RPMI7951 (cell line): ENCODE data around the gene DGCR6L. TPM values are rescaled to one million over a fixed set of nuclear protein-coding genes. Genes with fewer than 3 reads are reported as not detected.
A peak's percentile ranks its signal among the peaks of the same experiment; 100 is the strongest.
"Not testable (repeated sequence)": the region's sequence is repeated elsewhere in the genome, so short reads cannot be mapped to it uniquely, and the experiment has no call there.

Experiments
- DNase-seq: peaks from one replicate; pipeline ENCODE4 v3.0.0-alpha.2; 2012; ENCODE audit warnings: low read depth
- total RNA-seq: library from RNA; depleted of rRNA; stranded (reverse); fragments of >200 nt; shearing (Covaris generic); gene quantifications from 2 replicates; pipeline ENCODE4 v1.2.3, GENCODE V29; 2014; rRNA removed

The DGCR6L gene
- 39.7 and 41.8 TPM in 2 replicates for total RNA-seq

DNA sequence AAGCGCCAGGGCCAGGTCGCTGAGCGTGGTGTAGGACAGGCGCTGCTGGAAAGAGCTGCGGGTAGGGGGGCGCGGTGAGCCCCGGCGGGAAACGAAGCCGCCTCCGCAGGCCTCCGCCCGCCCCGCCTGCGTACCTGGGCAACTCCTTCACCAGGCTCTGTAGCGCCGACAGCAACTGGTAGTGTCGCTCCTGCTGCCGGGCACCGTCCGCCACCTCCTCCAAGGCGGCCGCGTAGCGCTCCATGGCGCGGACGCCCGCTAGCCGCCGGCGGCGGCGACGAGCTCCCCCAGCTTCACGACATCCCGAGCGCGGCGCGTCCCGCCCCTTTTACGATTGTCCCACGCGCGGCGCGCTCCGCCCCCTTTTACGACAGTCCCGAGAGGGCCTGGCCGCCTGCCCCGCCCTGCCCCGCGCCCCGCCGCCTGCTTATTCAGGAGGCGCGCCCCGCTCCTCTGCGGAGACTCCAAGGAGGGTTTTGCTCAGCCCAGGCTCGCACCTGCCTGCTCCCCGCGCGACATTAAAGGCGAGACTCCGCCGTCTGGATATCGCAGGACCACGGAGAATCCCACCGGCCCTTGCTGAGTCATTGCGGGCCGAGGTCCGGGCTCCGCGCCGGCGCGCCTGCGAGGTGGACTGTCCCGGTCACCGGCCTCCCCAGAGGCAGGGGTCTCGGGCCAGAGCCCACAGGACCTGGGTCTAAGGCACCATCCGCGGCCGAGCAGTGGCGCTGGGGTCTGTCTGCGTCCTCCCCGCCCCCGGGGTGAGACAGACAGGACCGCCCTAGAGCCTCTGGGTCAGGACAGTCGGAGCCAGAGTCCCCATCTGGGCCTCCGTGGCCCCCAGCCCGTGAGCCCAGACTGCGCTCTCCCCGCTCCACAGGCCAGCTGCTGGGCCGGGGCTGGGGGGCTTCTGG lies at the start of gene DGCR6L:
TSS of gene DGCR6L (minus strand) at position 316 of the 914 bp plus-strand sequence. CDS start at position 244, 72 bp downstream.
- DNase-seq, result peak; percentile 94

DNA sequence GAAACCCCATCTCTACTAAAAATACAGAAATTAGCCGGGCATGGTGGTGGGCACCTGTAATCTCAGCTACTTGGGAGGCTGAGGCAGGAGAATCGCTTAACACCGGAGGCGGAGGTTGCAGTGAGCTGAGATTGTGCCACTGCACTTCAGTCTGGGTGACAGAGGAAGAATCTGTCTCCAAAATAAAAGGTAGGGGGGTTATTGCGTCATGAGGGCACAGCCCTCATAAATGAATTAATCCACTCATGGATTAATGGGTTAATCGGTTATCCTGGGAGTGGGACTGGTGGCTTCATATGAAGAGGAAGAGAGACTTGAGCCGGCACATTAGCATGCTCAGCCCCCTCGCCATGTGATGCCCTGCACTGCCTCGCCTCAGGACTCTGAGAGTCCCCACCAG lies 49.0 kb upstream of the DGCR6L start:
- not testable (repeated sequence) for DNase-seq

DNA sequence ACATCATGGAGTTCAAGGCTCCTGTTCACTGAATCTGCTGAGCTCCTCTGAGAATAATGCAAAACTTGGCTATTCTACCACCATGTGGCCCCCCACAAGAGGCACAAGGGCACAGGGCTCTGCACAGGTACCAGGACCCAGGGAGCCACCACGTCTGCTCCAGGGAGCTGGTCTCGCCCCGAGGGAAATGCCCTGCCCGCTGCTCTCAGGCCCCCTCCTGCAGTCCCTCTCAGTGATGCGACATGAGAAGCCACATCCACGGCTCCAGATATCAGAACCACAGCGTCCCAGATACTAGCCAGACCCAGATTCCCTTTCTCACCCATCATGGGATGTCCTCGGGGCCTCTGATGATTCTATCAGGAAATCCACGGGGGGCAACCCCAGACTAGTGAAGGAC lies 47.0 kb upstream of the DGCR6L start:
- not testable (repeated sequence) for DNase-seq

DNA sequence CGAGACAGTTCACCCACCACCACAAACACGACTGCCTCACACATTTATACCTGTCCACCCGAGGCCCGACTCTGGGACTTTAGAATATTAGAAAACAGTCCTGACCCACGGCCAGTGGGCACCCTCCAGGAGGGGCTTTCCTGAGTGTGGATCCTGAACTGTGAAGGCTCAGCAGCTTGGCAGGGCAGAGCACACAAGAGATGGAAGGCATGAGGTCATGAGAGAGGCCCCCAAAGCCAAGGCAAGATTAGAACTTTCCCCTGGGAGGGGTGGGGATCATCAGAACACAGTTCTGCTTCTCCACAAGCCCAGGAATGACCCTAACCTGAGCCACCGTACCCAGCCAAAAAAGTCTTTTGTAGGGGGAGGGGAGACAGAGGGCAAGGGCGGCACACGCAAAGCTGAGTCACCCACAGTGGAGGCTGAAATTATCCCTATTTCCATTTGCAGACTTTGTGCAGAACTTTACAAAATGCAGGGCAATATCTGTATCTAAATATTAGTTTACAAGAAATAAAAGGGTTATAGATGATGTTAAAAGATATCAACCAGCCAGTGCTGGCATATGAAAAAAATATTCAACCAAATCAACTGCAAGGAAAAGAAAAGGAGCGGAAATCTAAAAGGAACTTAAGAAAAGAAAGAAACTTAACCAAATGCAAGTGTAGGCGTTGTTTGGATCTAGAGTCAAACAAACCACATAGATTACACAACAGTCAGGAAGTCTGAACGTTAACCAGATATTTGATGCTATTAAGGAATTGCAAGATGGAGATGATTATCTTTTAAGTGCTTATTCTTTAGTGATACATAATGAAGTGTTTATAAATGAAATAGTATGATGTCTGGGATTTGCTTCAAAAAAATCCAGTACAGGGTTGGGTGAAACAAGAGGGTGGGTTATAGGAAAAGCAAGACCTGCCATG lies 44.7 kb upstream of the DGCR6L start:
- DNase-seq, result peak; percentile 49

DNA sequence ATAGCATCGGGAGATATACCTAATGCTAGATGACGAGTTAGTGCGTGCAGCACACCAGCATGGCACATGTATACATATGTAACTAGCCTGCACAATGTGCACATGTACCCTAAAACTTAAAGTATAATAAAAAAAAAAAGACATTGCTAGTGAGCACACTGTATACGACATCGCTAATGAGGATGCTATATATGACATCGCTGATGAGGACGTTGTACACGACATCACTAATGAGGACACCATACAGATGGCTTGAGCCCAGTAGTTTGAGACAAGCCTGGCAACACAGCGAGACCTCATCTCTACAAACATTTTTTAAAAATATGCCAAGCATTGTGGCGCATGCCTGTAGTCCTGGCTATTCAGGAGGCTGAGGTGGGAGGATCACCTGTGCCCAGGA lies 42.5 kb upstream of the DGCR6L start:
- not testable (repeated sequence) for DNase-seq

DNA sequence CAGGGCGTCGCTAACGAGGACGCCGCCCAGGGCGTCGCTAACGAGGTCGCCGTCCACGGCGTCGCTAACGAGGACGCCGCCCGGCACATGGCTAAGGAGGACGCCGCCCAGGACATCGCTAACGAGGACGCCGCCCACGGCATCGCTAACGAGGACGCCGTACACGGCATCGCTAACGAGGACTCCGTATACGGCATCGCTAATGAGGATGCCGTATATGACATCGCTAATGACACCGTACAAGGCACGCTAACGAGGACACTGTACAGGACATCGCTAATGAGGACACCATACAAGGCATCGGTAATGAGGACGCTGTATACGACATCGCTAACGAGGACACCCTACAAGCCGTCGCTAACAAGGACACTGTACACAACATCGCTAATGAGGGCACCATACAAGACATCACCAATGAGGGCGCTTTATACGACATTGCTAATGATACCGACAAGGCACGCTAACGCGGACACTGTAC lies 41.9 kb upstream of the DGCR6L start:
- not testable (repeated sequence) for DNase-seq

DNA sequence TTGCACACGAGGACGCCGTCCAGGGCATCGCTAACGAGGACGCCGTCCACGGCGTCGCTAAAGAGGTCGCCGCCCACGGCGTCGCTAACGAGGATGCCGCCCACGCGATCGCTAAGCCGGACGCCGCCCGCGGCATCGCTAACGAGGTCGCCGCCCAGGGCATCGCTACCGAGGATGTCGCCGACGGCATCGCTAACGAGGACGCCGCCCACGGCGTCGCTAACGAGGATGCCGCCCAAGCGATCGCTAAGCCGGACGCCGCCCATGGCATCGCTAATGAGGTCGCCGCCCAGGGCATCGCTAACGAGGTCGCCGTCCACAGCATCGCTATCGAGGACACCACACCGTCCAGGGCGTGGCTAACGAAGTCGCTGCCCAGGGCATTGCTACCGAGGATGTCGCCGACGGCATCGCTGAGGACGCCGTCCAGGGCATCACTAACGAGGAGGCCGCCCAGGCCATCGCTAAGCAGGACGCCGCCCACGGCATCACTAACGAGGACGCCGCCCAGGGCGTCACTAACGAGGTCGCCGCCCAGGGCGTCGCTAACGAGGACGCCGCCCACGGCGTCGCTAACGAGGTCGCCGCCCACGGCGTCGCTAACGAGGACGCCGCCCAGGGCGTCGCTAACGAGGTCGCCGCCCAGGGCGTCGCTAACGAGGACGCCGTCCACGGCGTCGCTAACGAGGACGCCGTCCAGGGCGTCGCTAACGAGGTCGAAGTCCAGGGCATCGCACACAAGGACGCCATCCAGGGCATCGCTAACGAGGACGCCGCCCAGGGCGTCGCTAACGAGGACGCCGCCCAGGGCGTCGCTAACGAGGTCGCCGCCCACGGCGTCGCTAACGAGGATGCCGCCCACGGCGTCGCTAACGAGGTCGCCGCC lies 41.2 kb upstream of the DGCR6L start:
- DNase-seq, result not testable (repeated sequence)

DNA sequence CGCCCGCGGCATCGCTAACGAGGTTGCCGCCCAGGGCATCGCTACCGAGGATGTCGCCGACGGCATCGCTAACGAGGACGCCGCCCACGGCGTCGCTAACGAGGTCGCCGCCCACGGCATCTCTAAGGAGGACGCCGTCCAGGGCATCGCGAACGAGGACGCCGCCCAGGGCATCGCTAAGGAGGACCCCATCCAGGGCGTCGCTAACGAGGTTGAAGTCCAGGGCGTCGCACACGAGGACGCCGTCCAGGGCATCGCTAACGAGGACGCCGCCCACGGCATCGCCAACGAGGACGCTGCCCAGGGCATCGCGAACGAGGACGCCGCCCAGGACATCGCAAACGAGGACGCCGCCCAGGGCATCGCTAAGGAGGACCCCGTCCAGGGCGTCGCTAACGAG lies 40.4 kb upstream of the DGCR6L start:
- DNase-seq, result not testable (repeated sequence)

DNA sequence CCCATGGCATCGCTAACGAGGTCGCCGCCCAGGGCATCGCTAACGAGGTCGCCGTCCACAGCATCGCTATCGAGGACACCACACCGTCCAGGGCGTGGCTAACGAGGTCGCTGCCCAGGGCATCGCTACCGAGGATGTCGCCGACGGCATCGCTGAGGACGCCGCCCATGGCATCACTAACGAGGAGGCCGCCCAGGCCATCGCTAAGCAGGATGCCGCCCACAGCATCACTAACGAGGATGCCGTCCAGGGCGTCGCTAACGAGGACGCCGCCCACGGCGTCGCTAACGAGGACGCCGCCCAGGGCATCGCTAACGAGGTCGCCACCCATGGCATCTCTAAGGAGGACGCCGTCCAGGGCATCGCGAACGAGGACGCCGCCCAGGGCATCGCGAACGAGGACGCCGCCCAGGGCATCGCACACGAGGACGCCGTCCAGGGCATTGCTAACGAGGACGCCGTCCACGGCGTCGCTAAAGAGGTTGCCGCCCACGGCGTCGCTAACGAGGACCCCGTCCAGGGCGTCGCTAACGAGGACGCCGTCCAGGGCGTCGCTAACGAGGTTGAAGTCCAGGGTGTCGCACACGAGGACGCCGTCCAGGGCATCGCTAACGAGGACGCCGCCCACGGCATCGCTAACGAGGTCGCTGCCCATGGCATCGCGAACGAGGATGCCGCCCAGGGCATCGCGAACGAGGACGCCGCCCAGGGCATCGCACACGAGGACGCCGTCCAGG lies 38.8 kb upstream of the DGCR6L start:
- DNase-seq, result not testable (repeated sequence)

DNA sequence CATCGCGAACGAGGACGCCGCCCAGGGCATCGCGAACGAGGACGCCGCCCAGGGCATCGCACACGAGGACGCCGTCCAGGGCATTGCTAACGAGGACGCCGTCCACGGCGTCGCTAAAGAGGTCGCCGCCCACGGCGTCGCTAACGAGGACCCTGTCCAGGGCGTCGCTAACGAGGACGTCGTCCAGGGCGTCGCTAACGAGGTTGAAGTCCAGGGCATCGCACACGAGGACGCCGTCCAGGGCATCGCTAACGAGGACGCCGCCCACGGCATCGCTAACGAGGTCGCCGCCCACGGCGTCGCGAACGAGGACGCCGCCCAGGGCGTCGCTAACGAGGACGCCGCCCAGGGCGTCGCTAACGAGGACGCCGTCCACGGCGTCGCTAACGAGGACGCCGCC lies 38.1 kb upstream of the DGCR6L start:
- DNase-seq, result not testable (repeated sequence)

DNA sequence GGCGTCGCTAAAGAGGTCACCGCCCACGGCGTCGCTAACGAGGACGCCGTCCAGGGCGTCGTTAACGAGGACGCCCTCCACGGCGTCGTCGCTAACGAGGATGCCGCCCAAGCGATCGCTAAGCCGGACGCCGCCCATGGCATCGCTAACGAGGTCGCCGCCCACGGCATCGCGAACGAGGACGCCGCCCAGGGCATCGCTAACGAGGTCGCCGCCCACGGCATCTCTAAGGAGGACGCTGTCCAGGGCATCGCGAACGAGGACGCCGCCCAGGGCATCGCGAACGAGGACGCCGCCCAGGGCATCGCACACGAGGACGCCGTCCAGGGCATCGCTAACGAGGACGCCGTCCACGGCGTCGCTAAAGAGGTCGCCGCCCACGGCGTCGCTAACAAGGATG lies 37.0 kb upstream of the DGCR6L start:
- not testable (repeated sequence) for DNase-seq

DNA sequence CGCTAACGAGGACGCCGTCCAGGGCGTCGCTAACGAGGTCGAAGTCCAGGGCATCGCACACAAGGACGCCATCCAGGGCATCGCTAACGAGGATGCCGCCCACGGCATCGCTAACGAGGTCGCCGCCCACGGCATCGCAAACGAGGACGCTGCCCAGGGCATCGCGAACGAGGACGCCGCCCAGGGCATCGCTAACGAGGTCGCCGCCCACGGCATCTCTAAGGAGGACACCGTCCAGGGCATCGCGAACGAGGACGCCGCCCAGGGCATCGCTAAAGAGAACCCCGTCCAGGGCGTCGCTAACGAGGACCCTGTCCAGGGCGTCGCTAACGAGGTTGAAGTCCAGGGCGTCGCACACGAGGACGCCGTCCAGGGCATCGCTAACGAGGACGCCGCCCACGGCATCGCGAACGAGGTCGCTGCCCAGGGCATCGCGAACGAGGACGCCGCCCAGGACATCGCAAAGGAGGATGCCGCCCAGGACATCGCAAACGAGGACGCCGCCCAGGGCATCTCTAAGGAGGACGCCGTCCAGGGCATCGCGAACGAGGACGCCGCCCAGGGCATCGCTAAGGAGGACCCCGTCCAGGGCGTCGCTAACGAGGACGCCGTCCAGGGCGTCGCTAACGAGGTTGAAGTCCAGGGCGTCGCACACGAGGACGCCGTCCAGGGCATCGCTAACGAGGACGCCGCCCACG lies 36.2 kb upstream of the DGCR6L start:
- DNase-seq, result not testable (repeated sequence)

DNA sequence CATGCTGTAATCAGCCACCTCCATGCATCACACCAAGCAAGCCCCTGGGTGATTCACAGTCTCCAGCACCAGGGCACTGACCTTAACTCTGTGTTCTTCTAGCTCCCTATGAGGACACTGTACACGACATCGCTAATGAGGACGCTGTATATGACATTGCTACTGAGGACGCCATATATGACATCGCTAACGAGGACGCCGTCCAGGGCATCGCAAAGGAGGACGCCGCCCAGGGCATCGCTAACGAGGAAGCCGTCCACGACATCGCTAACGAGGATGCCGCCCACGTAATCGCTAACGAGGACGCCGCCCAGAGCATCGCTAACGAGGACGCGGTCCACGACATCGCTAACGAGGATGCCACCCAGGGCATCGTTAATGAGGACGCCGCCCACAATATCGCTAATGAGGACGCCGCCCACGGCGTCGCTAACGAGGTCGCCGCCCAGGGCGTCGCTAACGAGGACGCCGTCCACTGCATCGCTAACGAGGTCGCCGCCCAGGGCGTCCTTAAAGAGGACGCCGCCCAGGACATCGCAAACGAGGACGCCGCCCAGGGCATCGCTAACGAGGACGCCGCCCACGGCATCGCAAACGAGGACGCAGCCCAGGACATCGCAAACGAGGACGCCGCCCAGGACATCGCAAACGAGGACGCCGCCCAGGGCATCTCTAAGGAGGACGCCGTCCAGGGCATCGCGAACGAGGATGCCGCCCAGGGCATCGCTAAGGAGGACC lies 34.5 kb upstream of the DGCR6L start:
- no peak for DNase-seq

DNA sequence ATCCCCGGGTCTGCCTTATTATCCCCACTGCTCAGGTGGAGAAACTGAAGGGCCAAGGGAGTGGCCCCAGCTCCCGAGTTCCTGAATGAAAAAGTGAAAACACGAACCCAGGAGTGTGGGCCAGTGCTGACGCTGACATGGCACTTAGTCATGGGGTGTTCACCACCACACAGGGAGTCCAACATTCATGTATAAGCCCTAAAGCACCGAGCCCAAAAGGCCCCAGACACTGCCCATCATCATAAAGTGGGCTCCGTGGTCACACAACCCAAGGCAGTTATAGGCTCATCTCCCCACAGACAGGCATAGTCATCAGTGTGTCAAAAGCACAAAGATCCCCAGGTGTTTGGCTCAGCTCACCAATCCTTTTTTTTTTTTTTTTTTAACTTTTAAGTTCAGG lies 32.7 kb upstream of the DGCR6L start:
- peak; percentile 35 for DNase-seq

DNA sequence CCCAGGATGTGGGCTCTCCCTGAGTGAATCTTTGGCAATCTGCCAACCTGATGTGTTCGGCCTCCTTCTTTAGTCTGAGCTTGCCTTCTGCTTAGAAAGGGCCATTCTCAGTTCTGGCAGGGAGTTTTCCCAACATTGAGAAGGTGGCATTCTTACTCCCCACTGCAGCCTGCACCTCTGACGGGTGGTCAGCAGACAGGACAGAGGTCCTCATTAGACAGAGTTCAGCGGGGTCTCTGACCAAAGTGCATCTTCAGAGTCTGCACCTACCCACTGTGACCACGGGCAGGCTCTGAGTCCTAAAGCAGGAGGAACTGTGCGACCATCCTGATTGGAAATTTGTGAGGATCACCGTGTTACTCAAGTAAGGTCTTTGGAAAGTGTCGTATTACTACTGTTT lies 26.7 kb upstream of the DGCR6L start:
- DNase-seq, result not testable (repeated sequence)

DNA sequence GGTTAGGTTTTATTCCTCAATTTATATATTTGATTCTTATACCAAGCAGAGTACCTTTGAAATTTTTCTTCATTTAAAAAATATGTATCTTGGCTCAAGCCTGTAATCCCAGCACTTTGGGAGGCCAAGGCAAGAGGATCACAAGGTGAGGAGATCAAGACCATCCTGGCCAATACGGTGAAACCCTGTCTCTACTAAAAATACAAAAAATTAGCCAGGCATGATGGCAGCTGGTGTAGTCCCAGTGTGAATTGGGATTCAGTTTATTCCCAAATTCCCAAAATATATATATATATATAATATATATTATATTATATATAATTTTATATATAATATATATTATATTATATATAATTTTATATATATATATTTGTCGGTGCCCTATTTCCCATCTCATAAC lies 18.4 kb upstream of the DGCR6L start:
- DNase-seq, result not testable (repeated sequence)

DNA sequence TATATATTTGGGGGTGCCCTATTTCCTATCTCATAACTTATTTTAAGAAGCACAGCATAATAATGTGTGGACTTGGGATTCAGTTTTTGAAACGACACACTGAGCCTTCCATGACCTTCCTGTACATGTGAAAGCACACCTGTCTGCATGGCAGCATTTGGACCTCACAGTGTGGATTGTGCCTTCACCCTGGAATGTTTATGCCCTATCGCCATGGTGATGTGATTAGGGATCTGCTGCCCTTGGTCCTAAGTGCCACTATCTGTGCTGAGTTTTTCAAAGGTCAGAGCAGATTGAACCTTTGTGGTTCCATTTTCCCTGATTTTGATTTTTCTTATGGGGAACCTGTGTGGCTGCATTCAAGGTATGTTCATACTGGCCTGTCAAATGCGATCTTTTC lies 17.9 kb upstream of the DGCR6L start:
- DNase-seq, result not testable (repeated sequence)

DNA sequence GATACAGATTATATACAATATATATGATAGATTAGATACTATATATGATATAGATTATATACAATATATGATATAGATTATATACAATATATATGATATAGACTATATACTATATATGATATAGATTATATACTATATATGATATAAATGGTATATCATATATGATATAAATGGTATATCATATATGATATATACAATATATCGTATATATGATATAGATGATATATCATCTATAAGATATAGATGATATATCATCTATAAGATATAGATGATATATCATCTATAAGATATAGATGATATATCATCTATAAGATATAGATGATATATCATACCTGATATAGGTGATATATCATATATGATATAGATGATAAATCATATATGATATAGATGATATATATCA lies 16.7 kb upstream of the DGCR6L start:
- DNase-seq, result not testable (repeated sequence)

DNA sequence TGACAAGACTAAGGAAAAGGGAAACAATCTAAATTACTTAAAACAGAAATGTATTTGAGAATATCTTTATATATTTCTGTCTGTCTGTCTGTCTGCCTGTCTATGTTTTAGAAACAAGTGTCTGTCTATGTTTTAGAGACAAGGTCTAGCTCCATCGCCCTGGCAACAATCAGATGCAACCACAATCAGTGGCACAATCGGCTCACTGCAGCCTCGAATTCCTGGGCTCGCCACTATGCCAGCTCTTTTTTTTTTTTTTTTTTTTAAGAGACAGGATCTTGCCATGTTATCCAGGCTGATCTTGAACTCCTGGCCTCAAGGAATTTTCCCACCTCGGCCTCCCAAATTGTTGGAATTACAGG lies 8.7 kb upstream of the DGCR6L start:
- DNase-seq, result peak; percentile 56
